Measurements from ENCODE around the gene PNMA8B. TPM values are rescaled to one million over a fixed set of nuclear protein-coding genes. Genes with fewer than 3 reads are reported as not detected.

The PNMA8B gene
- total RNA-seq, 2 donors from 2014 or later: 0.96 to 3.1 TPM

DNA sequence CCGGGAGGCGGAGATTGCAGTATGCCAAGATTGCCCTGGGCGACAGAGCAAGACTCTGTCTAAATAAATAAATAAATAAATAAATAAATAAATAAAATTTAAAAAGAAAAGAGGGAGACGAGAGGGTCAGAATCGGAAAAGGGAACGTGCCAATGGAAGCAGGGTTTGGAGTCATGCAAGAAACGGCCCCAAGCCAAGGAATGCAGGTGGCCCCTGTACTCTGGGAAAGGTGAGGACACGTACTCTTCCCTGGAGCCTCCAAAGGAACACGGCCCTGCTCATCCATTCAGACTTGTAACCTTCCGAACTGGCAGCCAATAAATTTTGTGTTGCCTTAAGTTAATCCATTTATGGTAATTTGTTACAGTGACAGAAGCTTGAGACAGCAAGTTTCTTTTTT is 47.1 kb downstream of the PNMA8B start:
- Histone ChIP-seq H3K4me1 (replicated peaks) (no peaks in the 10 kb centered on the region), H3K9me3 (no peaks in the 10 kb centered on the region), H3K36me3 (no peaks in the 10 kb centered on the region), H3K27ac (no peak overlapping the region), H3K27me3 (replicated peaks; ENCODE audit: insufficient read depth) (no peaks in the 10 kb centered on the region), H3K4me3 (no peak overlapping the region)
- WGBS: 75% methylated on average over 10 of the region's 10 CpGs
- no peak for TF ChIP-seq POLR2AphosphoS5 (IDR thresholded peaks at IDR 0.05)
- no peak for TF ChIP-seq POLR2A (IDR thresholded peaks at IDR 0.05)
- intact Hi-C loops (cut with DNase I): no loop called here
- DNase-seq (ENCODE audit: low spot score): no peak

DNA sequence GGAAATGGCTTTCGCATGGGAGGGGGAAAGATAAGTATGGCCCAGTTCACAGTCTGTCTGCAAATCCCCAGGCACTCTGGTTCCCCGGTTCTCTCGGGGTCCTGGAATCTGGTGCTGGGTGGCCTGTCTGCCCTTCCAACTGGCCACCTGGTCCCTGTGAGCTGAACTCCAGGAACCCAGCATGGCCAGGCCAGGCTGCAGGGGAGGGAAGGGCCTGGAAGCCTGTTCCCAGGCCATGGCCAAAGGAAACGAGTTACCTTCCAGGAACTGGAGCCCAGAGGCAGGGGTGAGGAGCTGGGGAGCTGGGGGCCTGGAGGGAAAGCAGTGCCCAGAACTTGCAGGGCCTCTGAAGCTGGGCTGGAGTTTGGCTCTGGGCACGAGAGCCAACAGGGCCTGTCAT is 47.8 kb downstream of the PNMA8B start:
- 64% methylated on average over 5 of the region's 5 CpGs for WGBS
- no peaks in the 10 kb centered on the region for H3K27me3 ChIP-seq (replicated peaks; ENCODE audit: insufficient read depth)
- no peaks in the 10 kb centered on the region for H3K9me3 ChIP-seq
- no peaks in the 10 kb centered on the region for H3K36me3 ChIP-seq
- TF ChIP-seq POLR2AphosphoS5 (IDR thresholded peaks at IDR 0.05) (no peak), CTCF (IDR thresholded peaks at IDR 0.05) (no peak), POLR2A (IDR thresholded peaks at IDR 0.05) (no peak)
- H3K4me3 ChIP-seq: no peak overlapping the region
- H3K4me1 ChIP-seq (replicated peaks): peaks cover 4% of the 10 kb centered on the region
- intact Hi-C loops (cut with DNase I): no loop called here
- DNase-seq (ENCODE audit: low spot score): no peak
- H3K27ac ChIP-seq: no peak overlapping the region

- intact Hi-C loops (cut with DNase I): no loop called here
- H3K36me3 ChIP-seq: no peaks in the 10 kb centered on the region
- H3K27me3 ChIP-seq (replicated peaks; ENCODE audit: insufficient read depth): no peaks in the 10 kb centered on the region
- no peak overlapping the region for H3K27ac ChIP-seq
- TF ChIP-seq POLR2AphosphoS5 (IDR thresholded peaks at IDR 0.05): no peak
- no peak for TF ChIP-seq CTCF (IDR thresholded peaks at IDR 0.05)
- TF ChIP-seq POLR2A (IDR thresholded peaks at IDR 0.05): no peak
- no peak overlapping the region for H3K4me3 ChIP-seq
- peaks cover 12% of the 10 kb centered on the region for H3K4me1 ChIP-seq (replicated peaks)
- no peak for DNase-seq (ENCODE audit: low spot score)
- no peaks in the 10 kb centered on the region for H3K9me3 ChIP-seq
- WGBS: 56% methylated on average over 3 of the region's 3 CpGs
These were observed 48.7 kb downstream of the PNMA8B start for GRCh38 chr19:46447006-46447405.

DNA sequence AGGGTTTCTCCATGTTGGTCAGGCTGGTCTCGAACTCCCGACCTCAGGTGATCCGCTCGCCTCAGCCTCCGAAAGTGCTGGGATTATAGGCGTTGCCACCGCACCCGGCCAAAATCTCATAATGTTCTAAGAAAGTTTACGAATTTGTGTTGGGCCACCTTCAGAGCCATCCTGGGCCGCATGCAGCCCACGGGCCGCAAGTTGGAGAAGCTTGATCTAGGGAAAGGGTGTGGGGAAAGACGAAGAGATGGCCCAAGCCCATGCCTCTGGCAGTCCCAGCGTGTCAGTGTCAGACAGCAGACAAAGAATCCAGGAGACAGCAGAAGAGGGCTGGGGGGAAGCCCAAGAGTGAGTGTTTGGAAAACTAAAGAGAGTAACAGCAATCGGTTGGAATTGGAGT is 49.6 kb downstream of the PNMA8B start:
- H3K27ac ChIP-seq: no peak overlapping the region
- no peak for DNase-seq (ENCODE audit: low spot score)
- H3K4me3 ChIP-seq: no peak overlapping the region
- TF ChIP-seq POLR2AphosphoS5 (IDR thresholded peaks at IDR 0.05): no peak
- TF ChIP-seq CTCF (IDR thresholded peaks at IDR 0.05): no peak
- no peak for TF ChIP-seq POLR2A (IDR thresholded peaks at IDR 0.05)
- H3K36me3 ChIP-seq: no peaks in the 10 kb centered on the region
- WGBS: 81% methylated on average over 14 of the region's 15 CpGs
- peaks cover 15% of the 10 kb centered on the region for H3K4me1 ChIP-seq (replicated peaks)
- no peaks in the 10 kb centered on the region for H3K27me3 ChIP-seq (replicated peaks; ENCODE audit: insufficient read depth)
- intact Hi-C loops (cut with DNase I): no loop called here
- no peaks in the 10 kb centered on the region for H3K9me3 ChIP-seq

DNA sequence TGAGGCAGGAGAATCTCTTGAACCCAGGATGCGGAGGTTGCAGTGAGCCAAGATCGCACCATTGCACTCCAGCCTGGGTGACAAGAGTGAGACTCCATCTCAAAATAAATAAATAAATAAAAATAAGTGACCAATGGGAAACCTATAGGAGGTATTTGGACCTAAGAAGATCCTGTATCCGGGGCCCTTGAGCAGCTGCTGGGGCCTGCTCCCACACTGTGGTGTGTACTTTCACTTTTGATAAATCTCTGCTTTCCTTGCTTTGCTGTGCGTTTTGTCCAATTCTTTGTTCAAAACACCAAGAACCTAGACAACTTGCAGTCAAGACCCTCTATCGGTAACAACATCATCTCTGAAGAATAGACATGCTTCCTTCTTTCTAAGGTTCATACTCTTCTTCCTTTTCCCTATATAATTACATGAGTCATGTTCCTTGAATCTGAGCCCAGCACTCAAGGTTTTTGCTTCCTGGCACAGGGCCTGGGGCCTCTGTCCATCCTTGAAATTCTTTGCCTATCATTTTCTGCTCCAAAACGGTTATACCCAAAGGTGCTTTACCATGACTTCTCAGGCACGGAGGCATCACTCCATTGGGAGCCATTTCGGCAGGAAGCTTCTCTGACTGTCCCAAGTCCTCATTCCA is 52.7 kb downstream of the PNMA8B start:
- TF ChIP-seq CTCF (IDR thresholded peaks at IDR 0.05) (no peak), POLR2AphosphoS5 (IDR thresholded peaks at IDR 0.05) (peak; percentile 83), POLR2A (IDR thresholded peaks at IDR 0.05) (no peak)
- Histone ChIP-seq H3K9me3 (no peaks in the 10 kb centered on the region), H3K27ac (peak overlapping the region; percentile 43 to 55), H3K4me3 (no peak overlapping the region), H3K27me3 (replicated peaks; ENCODE audit: insufficient read depth) (no peaks in the 10 kb centered on the region), H3K4me1 (replicated peaks) (peaks cover 15% of the 10 kb centered on the region), H3K36me3 (no peaks in the 10 kb centered on the region)
- WGBS: 43% methylated on average over 8 of the region's 8 CpGs
- DNase-seq (ENCODE audit: low spot score): peak; percentile 71
- intact Hi-C loops (cut with DNase I): no loop called here
